Lower leg skin (tissue), 4 donors: Measurements from ENCODE around the gene DPP6. TPM values are rescaled to one million over a fixed set of nuclear protein-coding genes. Genes with fewer than 3 reads are reported as not detected.

Experiments used
- DNase-seq, 2 donors: peaks; one replicate each; pipeline ENCODE4 v3.0.0-alpha.2; 2019; ENCODE audit warnings: low spot score in 2 of 2
- H3K4me3 ChIP-seq: fragments of 200-600 bp; sonication (generic); 2 replicates; pipeline ENCODE4 v1.5.1; 2017; ENCODE audit warnings: mild to moderate bottlenecking, low read depth; ENCODE audit not compliant: poor library complexity, severe bottlenecking
- POLR2A ChIP-seq, 2 donors: fragments of 450-650 bp; IDR thresholded peaks; one replicate each; pipeline ENCODE4 v1.6.1; 2016 to 2017; ENCODE audit warnings: antibody characterized with exemption in 2 of 2, mild to moderate bottlenecking in 1 of 2, moderate library complexity in 1 of 2
- WGBS, 2 donors: methylation state at CpG; one replicate each; pipeline ENCODE4 v1.1.5; 2018; 5-methylcytosine and 5-hydroxymethylcytosine counted together
- intact Hi-C: fragments of 100-400 bp; cut with DNase I; formaldehyde crosslinking; loops from one replicate; pipeline ENCODE4 v1.15.0; 2023; ENCODE audit warnings: low total_unique reads
- total RNA-seq, 4 donors: library from RNA; depleted of rRNA; stranded (reverse); fragments of >200 nt; gene quantifications; one replicate each; pipeline ENCODE4 v1.1.0, GENCODE V29; 2016
- TF ChIP-seq, protein P1 (sequence below), 3 donors: fragments of 450-650 bp; IDR thresholded peaks; one replicate each; pipeline ENCODE4 v1.5.1; 2016; ENCODE audit warnings: antibody characterized with exemption in 3 of 3, mild to moderate bottlenecking in 3 of 3, moderate library complexity in 2 of 3

Gene DPP6
- total RNA-seq, 4 donors from 2014 or later, result 1.0 to 4.5 (median 2.9) TPM

DNA sequence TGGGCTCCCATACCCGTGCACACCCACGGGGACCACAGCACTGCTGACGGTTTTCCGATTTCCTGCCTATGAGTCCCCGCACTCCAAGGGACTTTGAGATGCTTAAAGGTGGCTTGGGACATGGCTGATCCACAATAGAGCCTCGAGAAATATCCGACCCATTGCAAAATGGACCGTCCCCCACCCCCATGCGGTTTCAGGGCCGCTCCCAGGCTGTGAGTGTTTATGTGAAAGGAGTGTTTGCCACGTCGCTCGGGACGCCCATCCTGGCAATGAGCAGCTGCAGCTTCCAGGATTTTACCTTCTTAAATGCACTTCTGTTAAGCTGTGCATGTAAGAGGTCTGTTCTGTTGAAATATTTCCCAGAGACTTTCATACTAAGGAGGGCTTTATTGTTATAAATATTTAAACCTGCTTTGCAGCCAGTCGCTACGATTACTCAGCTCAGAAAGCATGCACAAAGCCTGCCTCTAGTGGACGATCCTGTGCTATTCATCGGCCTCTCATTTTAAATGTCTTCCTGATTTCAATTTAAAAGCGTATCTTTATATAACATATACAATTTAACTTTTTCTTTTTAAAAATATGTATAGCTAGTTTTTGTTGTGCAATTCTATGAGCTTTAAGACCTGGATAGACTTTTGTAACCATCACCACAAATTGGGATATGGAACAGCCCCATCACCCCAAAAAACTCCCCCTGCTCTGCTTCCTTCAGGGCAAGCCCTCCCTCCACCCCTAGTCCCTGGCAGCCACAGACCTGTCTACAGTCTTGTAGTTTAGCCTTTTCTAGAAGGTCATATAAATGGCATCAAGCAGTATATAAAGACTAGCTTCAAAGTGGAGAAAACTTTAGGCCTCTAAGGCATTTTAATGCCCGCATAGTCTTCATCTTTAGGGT lies 532.4 kb downstream of the DPP6 start:
- intact Hi-C loops, result no loop called here
- no peak for DNase-seq
- TF ChIP-seq, protein P1, sequence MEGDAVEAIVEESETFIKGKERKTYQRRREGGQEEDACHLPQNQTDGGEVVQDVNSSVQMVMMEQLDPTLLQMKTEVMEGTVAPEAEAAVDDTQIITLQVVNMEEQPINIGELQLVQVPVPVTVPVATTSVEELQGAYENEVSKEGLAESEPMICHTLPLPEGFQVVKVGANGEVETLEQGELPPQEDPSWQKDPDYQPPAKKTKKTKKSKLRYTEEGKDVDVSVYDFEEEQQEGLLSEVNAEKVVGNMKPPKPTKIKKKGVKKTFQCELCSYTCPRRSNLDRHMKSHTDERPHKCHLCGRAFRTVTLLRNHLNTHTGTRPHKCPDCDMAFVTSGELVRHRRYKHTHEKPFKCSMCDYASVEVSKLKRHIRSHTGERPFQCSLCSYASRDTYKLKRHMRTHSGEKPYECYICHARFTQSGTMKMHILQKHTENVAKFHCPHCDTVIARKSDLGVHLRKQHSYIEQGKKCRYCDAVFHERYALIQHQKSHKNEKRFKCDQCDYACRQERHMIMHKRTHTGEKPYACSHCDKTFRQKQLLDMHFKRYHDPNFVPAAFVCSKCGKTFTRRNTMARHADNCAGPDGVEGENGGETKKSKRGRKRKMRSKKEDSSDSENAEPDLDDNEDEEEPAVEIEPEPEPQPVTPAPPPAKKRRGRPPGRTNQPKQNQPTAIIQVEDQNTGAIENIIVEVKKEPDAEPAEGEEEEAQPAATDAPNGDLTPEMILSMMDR (IDR thresholded peaks at IDR 0.05), result no peak
- TF ChIP-seq POLR2A (IDR thresholded peaks at IDR 0.05), result no peak
- 54% methylated on average over 20 of the region's 20 CpGs for WGBS, 2 donors
- no peak overlapping the region for H3K4me3 ChIP-seq

DNA sequence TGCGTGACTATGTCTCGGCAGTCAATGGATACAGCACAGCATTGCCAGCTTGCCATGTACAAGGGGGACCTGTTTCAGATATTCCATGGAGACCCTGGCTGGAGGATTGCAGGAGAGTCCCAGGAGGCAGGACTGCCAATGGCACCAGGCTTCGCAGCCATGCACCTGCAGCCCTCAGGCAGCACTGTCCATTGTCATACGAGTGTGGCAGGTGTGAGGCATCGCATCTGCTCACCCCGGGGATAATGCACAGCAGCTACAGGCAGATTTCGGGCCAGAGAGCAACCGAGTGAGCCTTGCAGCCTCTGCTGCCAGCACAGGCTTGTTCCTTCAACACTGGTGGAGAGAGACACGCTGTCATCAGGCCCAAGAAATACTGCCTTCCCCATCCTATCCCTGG lies 535.6 kb downstream of the DPP6 start:
- H3K4me3 ChIP-seq, result no peak overlapping the region
- no peak for DNase-seq
- TF ChIP-seq, protein P1 (IDR thresholded peaks at IDR 0.05), result no peak
- TF ChIP-seq POLR2A (IDR thresholded peaks at IDR 0.05), result no peak
- intact Hi-C loops, result no loop called here
- WGBS, 2 donors, result 47 to 71% methylated on average over 6 of the region's 9 CpGs

DNA sequence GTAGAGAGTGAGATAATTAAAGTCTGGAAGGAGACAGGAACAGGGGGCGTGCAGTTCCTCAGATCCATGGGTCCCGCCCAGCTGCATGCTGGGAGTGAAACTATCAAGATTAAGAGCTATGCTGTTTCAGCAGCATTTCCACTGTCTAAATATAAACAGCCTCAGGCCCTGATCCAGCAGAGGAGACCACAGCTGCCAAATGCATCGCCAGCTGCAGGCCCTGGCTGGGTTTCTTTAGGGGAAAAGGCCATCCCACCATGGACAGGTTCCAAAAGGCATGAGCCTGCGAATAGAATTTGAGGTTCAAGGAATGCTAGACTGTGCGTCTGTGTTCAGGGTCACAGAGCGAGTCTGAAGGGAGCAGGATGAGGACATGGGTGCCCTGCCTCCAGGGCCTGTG lies 539.3 kb downstream of the DPP6 start:
- intact Hi-C loops, result no loop called here
- TF ChIP-seq POLR2A (IDR thresholded peaks at IDR 0.05), result no peak
- TF ChIP-seq, protein P1 (IDR thresholded peaks at IDR 0.05), result no peak
- 37 to 42% methylated on average over 6 of the region's 6 CpGs for WGBS, 2 donors
- DNase-seq, result no peak
- H3K4me3 ChIP-seq, result no peak overlapping the region

DNA sequence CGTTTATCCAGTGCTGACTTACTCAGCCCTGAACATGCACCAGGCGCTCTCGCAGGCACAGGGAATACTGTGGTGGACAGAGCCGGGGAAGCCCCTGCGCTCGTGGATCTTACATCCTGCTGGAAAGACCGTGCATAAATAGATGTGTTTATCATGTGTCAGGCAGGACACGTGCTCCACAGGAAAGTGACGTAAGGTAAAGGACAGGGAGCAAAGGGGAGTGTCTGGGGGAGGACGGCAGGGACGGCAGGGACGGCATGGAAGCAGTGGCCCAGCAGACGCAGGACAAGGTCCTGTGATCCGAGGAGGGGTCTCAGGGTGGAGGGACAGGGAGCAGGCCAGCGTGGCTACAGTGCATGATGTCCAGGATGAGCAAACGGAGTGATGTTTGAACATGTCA lies 540.2 kb downstream of the DPP6 start:
- no peak for TF ChIP-seq POLR2A (IDR thresholded peaks at IDR 0.05)
- TF ChIP-seq, protein P1 (IDR thresholded peaks at IDR 0.05), result no peak
- intact Hi-C loops, result no loop called here
- no peak overlapping the region for H3K4me3 ChIP-seq
- DNase-seq, result no peak
- WGBS, 2 donors, result 71 to 75% methylated on average over 16 of the region's 16 CpGs

DNA sequence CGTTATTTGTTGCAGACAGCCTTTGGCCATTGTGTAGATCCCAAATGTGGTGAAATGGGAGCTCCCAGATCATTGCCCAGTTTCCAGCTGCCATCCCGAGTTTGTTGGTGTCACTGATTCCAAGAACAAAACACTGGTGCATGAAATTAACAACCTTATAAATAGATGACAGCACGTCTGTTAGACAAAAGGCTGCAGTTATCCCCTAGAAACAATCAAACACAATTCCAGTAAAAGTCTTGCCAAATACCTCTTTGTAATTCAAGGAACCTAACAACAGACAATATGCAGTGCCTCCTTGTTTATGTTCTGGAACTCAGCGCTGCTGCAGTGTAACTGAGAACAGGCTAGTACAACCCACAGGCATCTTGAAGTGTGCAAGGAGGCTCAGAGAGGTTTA lies 546.2 kb downstream of the DPP6 start:
- intact Hi-C loops, result no loop called here
- DNase-seq, result no peak
- TF ChIP-seq POLR2A (IDR thresholded peaks at IDR 0.05), result no peak
- TF ChIP-seq, protein P1 (IDR thresholded peaks at IDR 0.05), result no peak
- H3K4me3 ChIP-seq, result no peak overlapping the region
- 52 to 53% methylated on average over 4 of the region's 4 CpGs for WGBS, 2 donors
